ENCODE results near the gene TFB2M.
"Not testable (repeated sequence)": the region's sequence is repeated elsewhere in the genome, so short reads cannot be mapped to it uniquely, and the experiment has no call there.

TFB2M gene, protein sequence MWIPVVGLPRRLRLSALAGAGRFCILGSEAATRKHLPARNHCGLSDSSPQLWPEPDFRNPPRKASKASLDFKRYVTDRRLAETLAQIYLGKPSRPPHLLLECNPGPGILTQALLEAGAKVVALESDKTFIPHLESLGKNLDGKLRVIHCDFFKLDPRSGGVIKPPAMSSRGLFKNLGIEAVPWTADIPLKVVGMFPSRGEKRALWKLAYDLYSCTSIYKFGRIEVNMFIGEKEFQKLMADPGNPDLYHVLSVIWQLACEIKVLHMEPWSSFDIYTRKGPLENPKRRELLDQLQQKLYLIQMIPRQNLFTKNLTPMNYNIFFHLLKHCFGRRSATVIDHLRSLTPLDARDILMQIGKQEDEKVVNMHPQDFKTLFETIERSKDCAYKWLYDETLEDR

GRCh38 chr1:246566128-246566812 lies at the start of gene TFB2M, which contains the start of gene CNST:
Gene TFB2M (minus strand): TSS chr1:246566261. CDS start chr1:246566138, 123 bp downstream.
Gene CNST (plus strand): TSS chr1:246566456. CDS start chr1:246591563, 25,107 bp downstream.
- DNase-seq: peak; percentile 84

- DNase-seq: no peak
Measured at GRCh38 chr1:246613096-246613758, 47.2 kb upstream of the TFB2M start.

DNA sequence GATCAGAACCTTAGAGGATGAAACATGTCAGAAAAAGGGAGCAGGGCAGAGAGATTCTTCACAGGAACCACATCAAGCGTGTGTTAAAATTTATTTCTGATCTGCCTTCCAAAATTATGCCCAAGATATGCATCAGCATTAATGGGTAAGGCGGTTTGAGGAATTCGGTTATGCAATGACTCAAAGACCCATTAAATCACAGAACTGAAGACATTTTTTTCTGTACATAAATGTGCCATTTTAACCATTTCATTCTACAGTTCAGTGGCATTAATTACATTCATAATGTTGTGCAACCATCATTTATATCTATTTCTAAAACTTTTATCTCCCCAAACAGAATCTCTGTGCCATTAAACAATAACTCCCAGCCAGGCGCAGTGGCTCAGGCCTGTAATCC lies 43.6 kb upstream of the TFB2M start:
- DNase-seq: no peak

DNA sequence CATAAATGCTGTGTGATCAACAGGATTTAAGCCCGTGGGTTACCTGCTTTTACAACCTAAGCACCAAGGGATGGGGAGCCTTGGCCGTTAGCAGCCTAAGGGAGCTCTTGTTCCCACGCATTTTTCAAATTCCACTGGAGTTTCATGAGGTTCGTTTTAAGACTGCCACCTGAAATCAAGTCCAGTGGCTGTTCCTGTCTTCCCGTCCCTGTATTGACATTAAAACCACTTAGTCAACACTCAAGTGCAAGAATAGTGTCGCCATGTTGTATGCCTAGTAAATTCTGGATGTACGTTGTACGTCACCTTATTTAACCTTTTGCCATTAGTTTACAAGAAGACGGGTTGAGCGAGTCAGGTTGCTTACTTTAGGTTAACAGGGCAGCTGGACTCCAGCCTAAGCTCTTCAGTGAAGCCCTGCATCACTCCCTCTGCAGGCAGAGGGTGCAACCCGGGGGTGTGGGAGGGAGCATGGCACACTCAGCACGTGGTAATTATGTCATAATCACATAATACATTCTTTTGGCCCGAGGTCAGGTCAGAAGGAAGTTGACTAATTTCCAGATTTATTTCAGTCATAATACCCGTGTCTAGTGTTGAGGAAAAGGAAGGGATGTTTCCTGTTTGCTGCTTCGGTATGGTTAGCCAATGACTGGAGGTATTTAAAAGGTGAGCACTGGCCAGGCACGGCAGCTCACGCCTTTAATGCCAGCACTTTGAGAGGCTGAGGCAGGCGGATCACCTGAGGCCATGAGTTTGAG lies 42.7 kb upstream of the TFB2M start:
- DNase-seq: no peak

GRCh38 chr1:246607462-246607861 lies 41.4 kb upstream of the TFB2M start:
- no peak for DNase-seq

DNA sequence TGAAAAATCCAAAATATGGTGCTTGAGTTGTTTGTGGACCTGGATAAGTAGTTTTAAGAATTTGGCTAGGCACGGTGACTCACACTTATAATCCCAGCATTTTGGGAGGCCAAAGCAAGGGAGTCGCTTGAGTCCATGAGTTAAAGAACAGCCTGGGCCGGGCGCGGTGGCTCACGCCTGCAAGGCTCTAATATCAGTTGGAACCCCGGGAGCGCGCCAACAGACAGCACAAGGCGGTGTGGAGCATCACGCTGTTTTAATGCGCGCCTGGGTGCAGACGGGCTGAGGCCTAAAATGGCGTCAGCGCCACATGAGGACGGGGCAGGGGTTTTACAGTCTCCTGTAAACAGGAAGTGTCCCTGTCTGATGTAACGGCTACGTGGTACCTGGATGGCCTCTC lies 39.2 kb upstream of the TFB2M start:
- DNase-seq: not testable (repeated sequence)

- DNase-seq: no peak
Measured at GRCh38 chr1:246602194-246602593, 36.1 kb upstream of the TFB2M start.

GRCh38 chr1:246600579-246600978 lies 34.5 kb upstream of the TFB2M start:
- no peak for DNase-seq

DNA sequence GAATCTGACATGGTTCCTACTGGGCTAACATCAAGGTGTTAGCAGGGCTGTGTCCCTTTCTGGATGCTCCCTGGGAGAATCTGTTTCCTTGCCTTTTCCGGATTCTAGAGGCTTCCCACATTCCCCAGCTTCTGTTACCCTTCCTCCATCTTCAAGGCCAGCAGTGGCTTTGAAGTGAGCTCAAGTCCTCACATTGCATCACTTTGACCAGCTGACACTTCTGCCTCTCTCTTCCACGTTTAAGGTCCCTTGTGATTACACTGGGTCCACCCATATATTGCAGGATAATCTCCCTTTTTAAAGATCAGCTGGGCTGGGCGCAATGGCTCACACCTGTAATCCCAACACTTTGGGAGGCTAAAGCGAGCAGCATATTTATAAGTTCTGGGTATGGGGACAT lies 33.3 kb upstream of the TFB2M start:
- no peak for DNase-seq

GRCh38 chr1:246597971-246598370 lies 31.9 kb upstream of the TFB2M start:
- DNase-seq: no peak

- DNase-seq: no peak
Measured at GRCh38 chr1:246597340-246597739, 31.3 kb upstream of the TFB2M start.

DNA sequence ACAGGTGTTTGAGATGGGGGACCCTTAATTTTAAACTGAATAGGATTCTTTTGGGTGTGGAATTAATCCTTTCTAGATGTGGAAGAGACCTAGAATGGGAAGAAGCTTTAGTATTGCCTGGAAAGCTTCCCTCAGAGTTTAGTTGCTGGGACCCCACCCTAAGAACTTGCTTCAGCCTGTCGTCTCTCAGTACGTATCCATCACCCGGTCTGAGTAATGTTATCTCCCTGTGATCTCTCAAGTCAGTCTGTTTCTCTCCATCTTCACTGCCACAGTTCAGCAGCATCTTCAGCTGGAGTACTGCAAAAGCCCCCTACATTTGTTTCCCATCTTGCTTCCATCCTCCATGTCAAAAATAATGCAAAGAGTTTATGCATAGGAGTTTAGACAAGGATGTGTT lies 29.1 kb upstream of the TFB2M start:
- DNase-seq: no peak

DNA sequence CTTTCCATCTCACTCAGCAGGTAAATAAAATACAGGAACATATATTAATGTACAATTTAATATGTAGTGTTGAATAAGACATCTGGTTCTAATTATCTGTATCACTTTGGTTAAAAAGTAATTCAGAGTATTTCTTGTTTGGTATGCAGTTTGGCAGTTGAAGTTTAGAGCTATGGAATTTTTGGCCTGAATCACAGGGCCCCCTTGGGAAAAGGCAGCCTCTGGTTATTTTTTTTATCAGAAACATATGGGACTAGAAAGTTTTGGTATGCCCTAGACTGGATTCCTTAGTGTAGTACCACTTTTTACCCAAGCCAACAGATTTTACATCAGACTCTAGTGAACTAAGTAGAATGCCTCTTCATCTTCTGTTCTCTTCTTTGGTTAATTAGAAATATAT lies 26.6 kb upstream of the TFB2M start:
- DNase-seq: no peak

- DNase-seq: no peak
Measured at GRCh38 chr1:246591958-246592357, 25.9 kb upstream of the TFB2M start.

DNA sequence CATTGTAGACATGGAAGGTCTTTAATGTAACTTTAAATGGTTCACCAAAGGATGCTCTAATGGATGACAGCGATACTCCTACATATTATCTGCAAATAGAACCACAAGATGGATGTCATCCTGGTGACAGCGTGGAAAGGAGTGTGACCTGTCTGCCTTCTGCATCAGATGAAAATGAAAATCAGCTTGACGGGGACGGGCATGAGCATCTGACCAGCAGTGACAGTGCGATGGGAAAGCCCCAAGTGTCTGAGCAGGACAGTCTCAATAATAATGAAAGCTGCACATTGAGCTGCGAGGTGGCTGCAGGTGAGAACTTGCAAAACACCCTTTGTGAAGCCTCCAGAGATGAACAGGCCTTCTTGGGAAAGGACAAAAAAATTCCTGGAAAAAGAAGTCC lies 25.4 kb upstream of the TFB2M start:
- no peak for DNase-seq

GRCh38 chr1:246591047-246591446 lies 25.0 kb upstream of the TFB2M start:
- DNase-seq: no peak

- DNase-seq: not testable (repeated sequence)
Measured at GRCh38 chr1:246589919-246590318, 23.9 kb upstream of the TFB2M start.

GRCh38 chr1:246588159-246588721 lies 22.2 kb upstream of the TFB2M start:
- no peak for DNase-seq

- no peak for DNase-seq
Measured at GRCh38 chr1:246587606-246588005, 21.5 kb upstream of the TFB2M start.

DNA sequence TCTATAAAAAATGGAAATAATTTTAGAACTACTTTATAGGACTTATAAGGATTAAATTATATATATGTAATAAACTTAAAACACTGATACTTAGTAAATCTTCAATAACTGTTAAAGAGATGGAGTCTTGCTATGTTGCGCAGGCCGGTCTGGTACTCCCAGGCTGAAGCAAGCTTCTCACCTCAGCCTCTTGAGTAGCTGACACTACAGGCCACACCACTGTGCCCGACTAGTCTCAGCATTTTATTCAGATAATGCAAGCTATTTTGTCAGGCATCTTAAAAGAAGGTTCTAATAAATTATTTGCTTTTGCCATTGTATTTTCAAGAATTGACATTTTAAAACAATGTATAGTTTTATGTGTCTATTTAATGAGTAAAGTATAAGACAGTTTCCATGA lies 21.0 kb upstream of the TFB2M start:
- no peak for DNase-seq

DNA sequence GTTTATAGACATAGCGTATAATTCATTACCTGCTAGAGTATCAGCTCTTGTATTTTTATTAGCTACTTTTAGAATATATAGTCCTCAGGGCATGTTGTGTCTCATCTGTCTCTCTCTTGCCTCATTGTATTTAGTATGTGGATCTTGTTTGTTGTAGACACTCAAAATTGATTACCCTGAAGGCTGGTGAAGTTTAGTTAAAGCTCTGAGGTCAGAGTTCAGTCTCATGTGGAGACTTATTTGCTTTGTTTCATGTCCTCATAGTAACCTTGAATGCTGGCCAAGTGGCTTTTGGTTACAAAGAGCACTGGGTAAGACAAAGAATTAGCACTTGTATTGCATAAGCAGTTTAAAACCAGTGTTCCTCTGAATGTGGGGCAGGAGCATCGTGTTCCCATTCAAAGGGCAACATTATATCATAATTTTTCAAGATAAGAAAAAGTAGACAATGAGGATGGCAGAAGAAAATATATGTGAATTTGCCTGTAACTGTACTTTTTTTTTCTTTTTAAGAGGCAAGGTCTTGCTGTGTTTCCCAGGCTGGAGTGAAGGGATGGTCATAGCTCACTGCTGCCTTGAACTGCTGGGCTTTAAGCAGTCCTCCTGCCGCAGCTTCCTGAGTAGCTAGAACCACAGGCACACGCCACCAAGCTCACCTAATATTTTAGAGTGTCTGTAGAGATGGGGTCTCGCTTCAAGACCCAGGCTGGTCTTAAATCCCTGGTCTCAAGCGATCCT lies 17.6 kb upstream of the TFB2M start:
- DNase-seq: no peak

- no peak for DNase-seq
Measured at GRCh38 chr1:246583056-246583440, 17.0 kb upstream of the TFB2M start.

Measured in activated T-cell treated with anti-CD3 and anti-CD28 coated beads, Interleukin-2, amount 50 U/mL, for 1 hour (primary cell).